HG03571 (cell line): ENCODE measurements around the gene SAMD8.
"Not testable (repeated sequence)": the region's sequence is repeated elsewhere in the genome, so short reads cannot be mapped to it uniquely, and the experiment has no call there.

Experiments used
- ATAC-seq: cut with Tn5 transposase; IDR thresholded peaks from one replicate; pipeline ENCODE4 v1.9.1; 2021; ENCODE audit not compliant: unreplicated experiment

The SAMD8 gene

DNA sequence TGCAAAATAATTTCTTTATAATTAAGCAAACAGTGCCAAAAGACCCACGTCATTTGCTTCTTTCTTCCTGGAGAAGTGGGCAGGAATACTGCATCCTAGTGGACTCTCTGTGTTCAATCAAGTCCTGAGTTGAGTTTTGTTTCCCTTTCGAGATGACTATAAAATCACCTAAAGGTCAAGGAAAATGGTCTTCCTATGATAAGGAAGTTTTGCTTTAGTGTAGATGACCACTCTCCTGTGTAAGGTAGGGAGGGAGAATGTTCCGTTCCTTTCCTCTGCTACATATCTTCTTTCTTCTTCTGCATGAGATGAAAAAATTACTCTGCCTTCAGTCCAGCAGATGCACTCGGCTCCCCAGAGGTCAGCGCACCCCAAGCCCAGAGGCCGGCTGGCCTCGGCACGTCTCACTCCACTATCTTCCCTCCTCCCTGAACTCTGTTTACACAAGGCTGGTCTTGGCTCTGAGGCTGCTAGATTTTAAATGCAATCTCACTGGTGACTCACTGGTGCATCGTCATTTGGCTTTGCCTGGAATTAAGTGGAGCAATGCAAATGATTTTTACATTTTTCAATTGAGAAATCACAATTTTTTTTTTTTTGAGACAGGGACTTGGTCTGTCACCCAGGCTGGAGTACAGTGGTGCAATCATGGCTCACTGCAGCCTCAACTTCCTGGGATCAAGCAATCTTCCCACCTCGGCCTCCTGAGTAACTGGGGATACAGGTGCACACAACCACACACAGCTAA, 80.5 kb downstream of the SAMD8 start:
- ATAC-seq, result no peak

DNA sequence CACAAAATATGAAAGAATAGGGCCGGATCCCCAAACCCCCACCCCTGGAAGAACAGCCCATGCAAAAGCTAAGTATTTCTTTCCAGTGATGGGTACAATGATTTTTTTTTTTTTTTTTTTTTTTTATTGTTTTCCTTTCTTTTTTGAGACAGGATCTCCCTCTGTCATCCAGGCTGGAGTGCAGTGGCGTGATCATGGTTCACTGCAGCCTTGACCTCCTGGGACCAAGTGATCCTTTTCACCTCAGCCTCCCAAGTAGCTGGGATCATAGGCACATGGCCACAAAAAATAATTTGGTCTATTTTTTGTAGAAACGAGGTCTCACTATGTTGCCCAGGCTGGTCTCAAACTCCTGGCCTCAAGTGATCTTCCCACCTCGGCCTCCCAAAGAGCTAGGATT, 83.2 kb downstream of the SAMD8 start:
- ATAC-seq, result not testable (repeated sequence)

DNA sequence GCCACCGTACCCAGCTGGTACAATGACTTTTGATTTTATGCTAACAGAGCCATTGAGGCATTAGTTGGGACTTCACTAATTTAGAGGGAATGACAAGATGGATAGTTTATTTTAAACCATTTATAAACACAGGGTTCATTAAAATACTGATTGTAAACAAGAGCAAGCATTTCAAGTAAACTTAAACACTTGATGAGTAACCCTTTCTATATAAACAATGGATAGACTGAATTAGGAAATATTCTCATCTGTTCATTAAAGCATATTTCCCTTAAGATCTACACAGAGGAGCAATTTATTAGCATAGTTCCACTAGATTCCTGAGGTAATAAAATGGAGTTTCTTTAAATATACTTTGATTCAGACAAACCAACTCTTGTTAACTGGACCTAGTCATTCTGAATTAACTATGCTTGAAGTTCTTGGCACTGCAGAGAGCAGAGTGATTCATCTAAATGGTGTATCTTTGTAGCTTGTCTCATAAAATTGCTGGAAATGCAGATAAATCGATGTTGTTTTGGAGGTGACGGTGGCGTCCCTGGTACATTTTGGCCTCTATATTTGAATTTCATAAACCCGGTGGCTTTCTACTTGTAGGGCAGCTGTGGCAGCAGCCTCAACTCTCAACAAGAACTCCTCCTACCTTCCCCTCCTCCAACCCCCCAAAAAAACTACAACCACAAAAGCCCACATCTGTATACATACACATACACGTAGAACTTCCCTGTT, 83.7 kb downstream of the SAMD8 start:
- ATAC-seq, result no peak

- no peak for ATAC-seq
Measured at GRCh38 chr10:75197066-75197465, 85.6 kb downstream of the SAMD8 start.

- ATAC-seq, result no peak
Measured at GRCh38 chr10:75197906-75198305, 86.5 kb downstream of the SAMD8 start.

DNA sequence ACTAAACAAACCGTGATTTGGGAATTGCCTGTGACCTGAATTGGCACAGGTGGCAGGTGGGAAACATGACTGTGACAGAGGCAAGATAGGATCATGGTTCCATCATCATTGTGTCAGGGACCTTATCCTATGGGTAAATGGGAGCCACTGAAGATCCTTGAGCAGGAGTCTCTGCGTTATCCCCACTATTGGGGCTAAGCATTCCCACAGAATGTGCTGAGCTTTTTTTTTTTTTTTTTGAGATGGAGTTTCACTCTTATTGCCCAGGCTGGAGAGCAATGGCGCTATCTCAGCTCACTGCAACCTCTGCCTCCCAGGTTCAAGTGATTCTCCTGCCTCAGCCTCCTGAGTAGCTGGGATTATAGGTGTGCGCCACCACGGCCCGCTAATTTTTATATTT, 88.5 kb downstream of the SAMD8 start:
- ATAC-seq, result not testable (repeated sequence)

- no peak for ATAC-seq
Measured at GRCh38 chr10:75201793-75202307, 90.4 kb downstream of the SAMD8 start.

- ATAC-seq, result no peak
Measured at GRCh38 chr10:75202321-75203045, 91.0 kb downstream of the SAMD8 start.

DNA sequence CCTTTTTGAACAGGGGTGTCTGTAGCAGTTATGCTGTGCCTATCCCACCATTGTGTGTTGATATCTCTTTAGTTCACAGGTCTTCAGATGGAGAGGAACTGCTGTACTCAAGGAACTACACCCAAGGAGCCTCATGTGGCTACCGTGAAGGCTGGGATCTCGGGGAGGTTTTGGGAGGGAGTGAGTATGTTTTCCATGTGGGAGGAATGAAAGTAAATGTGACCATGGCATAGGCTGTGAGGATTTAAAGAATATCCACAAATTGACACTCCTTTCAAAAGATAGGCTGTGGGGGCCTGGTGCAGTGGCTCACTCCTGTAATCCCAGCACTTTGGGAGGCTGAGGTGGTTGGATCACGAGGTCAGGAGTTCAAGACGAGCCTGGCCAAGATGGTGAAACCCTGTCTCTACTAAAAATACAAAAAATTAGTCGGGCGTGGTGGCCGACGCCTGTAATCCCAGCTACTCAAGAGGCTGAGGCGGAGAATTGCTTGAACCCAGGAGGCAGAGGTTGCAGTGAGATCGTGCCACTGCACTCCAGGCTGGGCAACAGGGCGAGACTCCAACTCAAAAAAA, 91.7 kb downstream of the SAMD8 start:
- ATAC-seq, result not testable (repeated sequence)

DNA sequence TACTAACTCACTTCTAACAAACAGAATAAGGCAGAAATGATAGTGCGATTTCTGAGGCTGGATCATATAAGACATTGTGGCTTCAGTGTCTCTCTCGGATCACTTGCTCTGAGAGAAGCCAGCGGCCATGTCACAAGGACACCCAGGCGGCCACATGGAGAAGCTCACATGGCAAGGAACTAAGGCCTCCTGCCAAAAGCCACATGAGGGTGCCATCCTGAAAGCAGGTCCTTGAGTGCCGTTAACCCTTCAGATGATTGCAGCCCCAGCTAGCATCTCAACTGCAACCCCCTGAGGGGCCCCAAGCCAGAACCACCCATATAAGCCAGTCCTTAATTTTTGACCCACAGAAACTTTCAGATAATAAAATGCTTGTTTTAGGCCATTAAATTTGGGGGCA, 92.3 kb downstream of the SAMD8 start:
- no peak for ATAC-seq

GRCh38 chr10:75205908-75206307, 94.5 kb downstream of the SAMD8 start:
- no peak for ATAC-seq

GRCh38 chr10:75206638-75207037, 95.2 kb downstream of the SAMD8 start:
- not testable (repeated sequence) for ATAC-seq

DNA sequence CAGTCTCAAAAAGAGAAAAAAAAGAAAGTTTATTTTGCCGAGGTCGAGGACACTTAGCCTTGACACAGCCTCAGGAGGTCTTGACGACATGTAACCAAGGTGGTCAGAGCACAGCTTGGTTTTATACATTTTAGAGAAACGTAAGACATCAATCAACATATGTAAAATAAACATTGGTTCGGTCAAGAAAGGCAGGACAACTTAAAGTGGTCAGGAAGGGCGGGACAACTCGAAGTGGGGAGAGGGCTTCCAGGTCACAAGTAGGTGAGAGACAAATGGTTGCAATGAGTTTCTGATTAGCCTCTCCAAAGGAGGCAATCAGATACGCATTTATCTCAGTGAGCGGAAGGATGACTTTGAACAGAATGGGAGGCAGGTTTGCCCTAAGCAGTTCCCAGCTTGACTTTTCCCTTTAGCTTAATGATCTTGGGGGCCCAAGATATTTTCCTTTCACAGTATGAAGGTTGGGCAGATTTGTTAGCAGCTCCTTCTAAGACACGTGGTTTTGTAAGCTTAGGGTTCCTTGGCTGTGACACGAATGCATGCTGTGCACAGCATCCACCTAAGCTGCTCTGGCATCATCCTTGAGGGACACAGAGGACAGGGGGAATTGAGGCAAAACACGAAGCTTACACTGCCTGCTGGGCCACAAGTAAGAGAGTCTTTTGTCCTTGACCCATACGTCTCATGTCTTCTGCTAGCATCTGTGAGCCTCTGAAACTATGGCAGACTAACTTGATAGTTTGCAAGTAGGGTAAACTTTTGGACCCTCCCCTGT, 95.8 kb downstream of the SAMD8 start:
- no peak for ATAC-seq

GRCh38 chr10:75207857-75208144, 96.3 kb downstream of the SAMD8 start:
- ATAC-seq, result no peak

DNA sequence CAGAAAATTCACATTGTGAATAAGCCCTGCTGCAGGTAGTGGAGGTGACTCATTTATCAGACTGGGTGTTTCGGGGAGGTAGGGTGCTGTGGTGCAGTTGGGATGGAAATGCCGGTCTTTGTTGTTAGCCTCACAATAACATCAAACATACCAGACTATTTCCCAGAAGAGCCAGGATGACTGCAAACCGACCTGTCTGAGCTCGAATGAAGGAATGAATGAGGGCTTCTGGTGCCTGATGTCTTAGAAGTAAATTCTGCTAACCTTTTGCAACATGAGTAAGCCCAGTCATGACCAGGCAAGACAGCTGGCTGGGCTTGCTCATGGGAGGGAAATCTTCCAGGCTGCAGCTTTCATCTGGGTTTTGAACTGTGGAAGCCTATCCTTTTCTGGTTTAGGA, 96.7 kb downstream of the SAMD8 start:
- ATAC-seq, result no peak

GRCh38 chr10:75209086-75209920, 97.8 kb downstream of the SAMD8 start:
- ATAC-seq, result no peak

- ATAC-seq, result peak; percentile 43
Measured at GRCh38 chr10:75209921-75210281, 98.4 kb downstream of the SAMD8 start.

DNA sequence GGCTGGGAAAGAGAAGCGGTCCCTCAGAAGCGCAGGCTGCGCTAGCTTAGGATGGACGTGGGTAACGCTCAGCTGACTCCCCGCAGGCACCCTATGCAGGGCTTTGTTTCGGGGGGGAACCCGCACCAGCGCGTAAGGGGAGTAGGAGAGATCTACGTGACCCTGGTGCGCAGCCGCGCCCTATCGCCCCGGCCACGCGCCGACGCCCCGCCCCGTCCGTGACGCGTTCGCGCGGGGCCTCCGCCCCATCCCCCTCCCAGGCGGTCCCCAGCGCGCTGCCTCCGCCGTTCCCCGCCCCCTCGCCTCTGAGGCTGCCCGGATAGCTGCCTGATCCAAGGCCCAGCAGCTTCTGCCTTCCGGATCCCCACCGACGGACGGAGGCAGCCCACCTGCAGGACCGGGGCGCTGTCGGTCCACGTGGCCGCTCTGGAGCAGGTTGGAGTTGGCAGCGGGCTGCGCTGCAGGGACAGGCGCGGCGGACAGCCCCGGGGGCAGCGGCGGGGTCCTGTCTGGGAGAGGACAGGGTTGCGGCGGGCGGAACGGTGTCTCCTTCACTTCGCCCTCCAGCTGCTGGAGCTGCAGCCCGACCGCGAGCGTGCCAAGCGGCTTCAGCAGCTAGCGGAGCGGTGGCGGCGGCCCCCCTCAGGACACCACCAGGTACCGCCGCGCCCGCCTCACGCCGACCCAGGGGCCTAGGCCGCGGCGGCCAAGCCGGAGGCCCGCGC, 99.0 kb downstream of the SAMD8 start, which contains the start of gene VDAC2:
Gene VDAC2 (plus strand): TSS at position 515 of the 725 bp plus-strand sequence. CDS start 363 bp downstream, outside the sequence.
- ATAC-seq, result peak; percentile 80
